HepG2 (cell line): ENCODE data around the gene TTC23L. TPM values are rescaled to one million over a fixed set of nuclear protein-coding genes. Genes with fewer than 3 reads are reported as not detected.

Source experiments
- ATAC-seq: fragments of 200-7000 bp; cut with Tn5 transposase; 3 replicates; pipeline ENCODE4 v1.9.1; 2020; ENCODE audit warnings: mild to moderate bottlenecking, moderate library complexity
- BruUV-seq: library from RNA; stranded (reverse); fragments of 400-500 nt; replicated peaks from 2 replicates; lab custom pipeline; 2021; lab: Mats Ljungman, UMichigan
- CTCF ChIA-PET: fragments of 300-600 bp; formaldehyde crosslinking; extraction: SDS; loops from one replicate; lab custom pipeline; 2021; ENCODE audit warnings: low total read pairs, inconsistent platforms, low intra/inter-chr PET ratio; lab: Yijun Ruan, JAX
- POLR2A ChIA-PET: fragments of 350-600 bp; sonication (Branson Sonifier 250); formaldehyde crosslinking; loops from one replicate; lab custom pipeline; 2020; ENCODE audit warnings: antibody characterized with exemption, inconsistent platforms; lab: Yijun Ruan, JAX
- DNase-seq: peaks from one replicate; pipeline ENCODE4 v3.0.0-alpha.2; 2015; ENCODE audit warnings: low spot score
- FAIRE-seq: peaks from 3 replicates; lab custom pipeline; 2011; peaks lifted over from hg19 to GRCh38; lab: Jason Lieb, UNC
- H2AFZ ChIP-seq: one replicate; pipeline ENCODE4 v1.6.1; 2011; ENCODE audit warnings: low read length, inconsistent platforms
- H3K27ac ChIP-seq: fragments of 300-600 bp; 3 replicates; pipeline ENCODE4 v1.8.0; 2011; ENCODE audit warnings: mixed run types, mild to moderate bottlenecking, mixed read lengths, low read length, inconsistent platforms; ENCODE audit not compliant: insufficient read depth; ENCODE audit errors: extremely low read length
- H3K27me3 ChIP-seq, 2 experiments: fragments of 200-600 bp in 1 of 2; 2 replicates in 1 of 2; 3 replicates in 1 of 2; pipeline versions ENCODE4 v1.6.0 to v1.8.0; 2011; ENCODE audit warnings: low read length in 2 of 2, mild to moderate bottlenecking in 2 of 2, moderate library complexity in 2 of 2, inconsistent platforms in 1 of 2; ENCODE audit not compliant: insufficient read depth in 2 of 2, control insufficient read depth in 1 of 2
- H3K36me3 ChIP-seq, 2 experiments: fragments of 200-600 bp in 1 of 2; replicated peaks in 1 of 2; 2 replicates in 1 of 2; 3 replicates in 1 of 2; pipeline versions ENCODE4 v1.5.1 to v1.8.0; 2011; ENCODE audit warnings: low read length in 2 of 2, inconsistent platforms in 1 of 2; ENCODE audit not compliant: insufficient read depth in 2 of 2, control insufficient read depth in 1 of 2
- H3K4me1 ChIP-seq: 2 replicates; pipeline ENCODE4 v1.5.1; 2012; ENCODE audit warnings: low read length, inconsistent platforms; ENCODE audit not compliant: insufficient read depth
- H3K4me2 ChIP-seq: 2 replicates; pipeline ENCODE4 v1.6.0; 2011; ENCODE audit warnings: low read depth, low read length, inconsistent platforms
- H3K4me3 ChIP-seq, 3 experiments: fragments of 200-600 bp in 1 of 3; sonication (generic), shearing (Covaris generic) in 1 of 3; replicated peaks in 1 of 3; 2 replicates each; pipeline ENCODE4 v1.5.1; 2011 to 2016; ENCODE audit warnings: low read length in 3 of 3, inconsistent platforms in 2 of 3, low read depth in 2 of 3, mild to moderate bottlenecking in 2 of 3, control low read depth in 1 of 3, mixed read lengths in 1 of 3; ENCODE audit not compliant: insufficient read depth in 1 of 3
- H3K79me2 ChIP-seq: one replicate; pipeline ENCODE4 v1.6.1; 2011; ENCODE audit warnings: low read length, inconsistent platforms; ENCODE audit not compliant: insufficient read depth
- H3K9ac ChIP-seq: 2 replicates; pipeline ENCODE4 v1.6.0; 2011; ENCODE audit warnings: mild to moderate bottlenecking, low read depth, low read length, inconsistent platforms; ENCODE audit not compliant: insufficient read depth
- H3K9me3 ChIP-seq: 2 replicates; pipeline ENCODE4 v1.5.1; 2012; ENCODE audit warnings: mild to moderate bottlenecking, low read length
- H4K20me1 ChIP-seq: 2 replicates; pipeline ENCODE4 v1.6.0; 2011; ENCODE audit warnings: inconsistent platforms, mild to moderate bottlenecking, low read length, moderate library complexity; ENCODE audit not compliant: insufficient read depth
- IRX3 ChIP-seq: sonication (generic); formaldehyde crosslinking; IDR thresholded peaks from 2 replicates; pipeline ENCODE4 v1.8.1; 2023; ENCODE audit warnings: mild to moderate bottlenecking, low read depth, missing genetic modification reagents, borderline replicate concordance
- RAD21 ChIP-seq: fragments of 450-650 bp; formaldehyde crosslinking; IDR thresholded peaks from 2 replicates; pipeline ENCODE4 v1.5.0; 2020; ENCODE audit warnings: mild to moderate bottlenecking
- ZBTB3 ChIP-seq: sonication (generic); formaldehyde crosslinking; IDR thresholded peaks from 2 replicates; pipeline ENCODE4 v1.4.0; 2020; ENCODE audit warnings: low read depth, mild to moderate bottlenecking, moderate library complexity, missing genetic modification reagents, borderline replicate concordance
- ZNF354B ChIP-seq: sonication (generic); formaldehyde crosslinking; IDR thresholded peaks from 2 replicates; pipeline ENCODE4 v1.8.0; 2022; ENCODE audit warnings: mild to moderate bottlenecking, missing genetic modification reagents
- ZNF430 ChIP-seq: sonication (generic); formaldehyde crosslinking; IDR thresholded peaks from 2 replicates; pipeline ENCODE4 v1.9.0; 2021; ENCODE audit warnings: mild to moderate bottlenecking, missing genetic modification reagents
- WGBS: methylation state at CpG from one replicate; pipeline ENCODE4 v1.1.6; 2017; ENCODE audit warnings: low lambda C conversion rate; 5-methylcytosine and 5-hydroxymethylcytosine counted together
- in situ Hi-C: cut with HindIII; loops from 2 replicates; pipeline ENCODE4 v1.10.0; 2017; ENCODE audit warnings: low pct_unique_long_range_greater_than_20kb; ENCODE audit not compliant: extremely low pct_ligation_motif_present
- intact Hi-C: fragments of 100-400 bp; cut with micrococcal nuclease; formaldehyde crosslinking; loops from one replicate; pipeline ENCODE4 v1.10.0; 2022; ENCODE audit not compliant: unreplicated experiment
- polyA plus RNA-seq, 8 experiments: library from polyadenylated mRNA; depleted of rRNA in 3 of 8; stranded (reverse) in 7 of 8; unstranded in 1 of 8; fragments of >200 nt; fragmentation: Illumina TruSeq in 4 of 8; extraction: Trizol in 4 of 8; gene quantifications; 2 replicates each; pipeline versions ENCODE4 v1.2.1 to v1.2.3, GENCODE V29; 2011 to 2016; ENCODE audit warnings: low read depth in 4 of 8, missing spikeins in 1 of 8, mixed read lengths in 1 of 8; ENCODE audit not compliant: insufficient read depth in 1 of 8
- total RNA-seq, 5 experiments: library from RNA; depleted of rRNA; stranded (reverse); fragments of >200 nt; fragmentation: Illumina TruSeq; extraction: Trizol; gene quantifications; 2 replicates each; pipeline ENCODE4 v1.2.3, GENCODE V29; 2016; ENCODE audit warnings: low read depth in 1 of 5
- TF ChIP-seq, protein P1 (sequence below): sonication (generic); formaldehyde crosslinking; IDR thresholded peaks from 2 replicates; pipeline ENCODE4 v1.9.0; 2021; ENCODE audit warnings: missing genetic modification reagents, borderline replicate concordance
- TF ChIP-seq, protein P2 (sequence below), 2 experiments: IDR thresholded peaks; 2 replicates each; pipeline ENCODE4 v1.6.1; 2011 to 2012; ENCODE audit warnings: low read length in 2 of 2, borderline replicate concordance in 1 of 2, low read depth in 1 of 2, mild to moderate bottlenecking in 1 of 2, moderate library complexity in 1 of 2
- TF ChIP-seq, protein P3 (sequence below): sonication (generic); formaldehyde crosslinking; IDR thresholded peaks from 2 replicates; pipeline ENCODE4 v1.4.0; 2020; ENCODE audit warnings: missing genetic modification reagents
- TF ChIP-seq, protein P4 (sequence below): IDR thresholded peaks from 2 replicates; pipeline ENCODE4 v1.4.0; 2020; ENCODE audit warnings: mild to moderate bottlenecking, missing genetic modification reagents

The TTC23L gene
- total and polyA plus RNA-seq, 2 of the 13 experiments (the other 11 are each of a cell fraction or from before 2014, with no cell fraction given), result 0.37 to 1.4 TPM

DNA sequence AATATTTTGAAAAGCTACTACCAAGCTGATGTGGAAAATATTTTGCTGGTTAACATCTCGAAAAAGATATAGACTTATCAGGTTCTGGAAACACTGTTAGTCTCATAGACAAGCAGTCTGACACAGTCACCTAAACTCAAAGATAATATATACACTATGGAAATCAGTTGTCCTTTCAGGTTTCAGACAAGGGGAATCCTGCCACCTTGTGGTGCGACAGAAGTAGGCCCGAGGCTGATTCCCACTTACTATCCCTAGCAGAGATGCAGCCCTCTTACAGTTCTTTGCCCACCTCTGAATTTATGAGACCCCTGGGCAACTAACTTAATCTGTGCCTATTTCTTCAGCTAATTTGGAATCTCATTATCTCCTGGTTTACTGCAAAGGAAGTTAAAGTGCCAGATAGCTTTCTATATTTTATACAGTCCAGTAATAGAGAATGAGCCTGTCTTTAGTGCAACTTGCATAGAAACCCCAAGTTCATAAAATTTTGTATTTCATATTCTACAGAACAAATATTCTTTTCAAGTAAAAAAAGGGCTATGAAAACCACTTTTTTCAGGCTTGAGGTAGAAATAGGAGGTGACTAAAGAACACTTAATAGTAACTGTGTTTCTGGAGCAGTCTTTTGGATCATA lies 59.4 kb downstream of the TTC23L start:
- FAIRE-seq, result peak; percentile 86
- H4K20me1 ChIP-seq, result no peaks in the 10 kb centered on the region
- no TSS peak for BruUV-seq
- 0% methylated on average over 3 of the region's 3 CpGs for WGBS
- H3K36me3 ChIP-seq, result no peaks in the 10 kb centered on the region
- no peak overlapping the region for H2AFZ ChIP-seq
- H3K27me3 ChIP-seq, result no peaks in the 10 kb centered on the region
- DNase-seq, result peak; percentile 56
- peaks cover 6% of the 10 kb centered on the region for H3K4me1 ChIP-seq
- H3K27ac ChIP-seq, result no peak overlapping the region
- no peak overlapping the region for H3K9ac ChIP-seq
- H3K79me2 ChIP-seq, result no peaks in the 10 kb centered on the region
- CTCF ChIA-PET, result interaction anchor here (0.6 to 3.6 kb wide), 6 partner anchors 20 to 424 kb away, joined by 3 to 20 read pairs (median 6); no protein-coding TSS in a partner anchor
- in situ Hi-C loops, result loop anchor here (5.0 kb wide), 1 partner anchor 411 kb away; no protein-coding TSS in a partner anchor
- no peaks in the 10 kb centered on the region for H3K9me3 ChIP-seq
- ATAC-seq, result peak; percentile 95
- H3K4me3 ChIP-seq, result no peak overlapping the region
- intact Hi-C loops, result loop anchor here (1.0 to 2.0 kb wide), 5 partner anchors 59 to 424 kb away; partner anchors contain the start of genes RAI14 and TTC23L
- no peak overlapping the region for H3K4me2 ChIP-seq
- POLR2A ChIA-PET, result interaction anchor here (1.3 kb wide), 1 partner anchor 17 kb away, joined by 3 read pairs; the partner anchor contains the start of gene RAD1
- no peak for TF ChIP-seq ZNF354B (CRISPR knock-in tag)
- no peak for TF ChIP-seq ZNF430 (CRISPR knock-in tag)
- TF ChIP-seq, protein P1, sequence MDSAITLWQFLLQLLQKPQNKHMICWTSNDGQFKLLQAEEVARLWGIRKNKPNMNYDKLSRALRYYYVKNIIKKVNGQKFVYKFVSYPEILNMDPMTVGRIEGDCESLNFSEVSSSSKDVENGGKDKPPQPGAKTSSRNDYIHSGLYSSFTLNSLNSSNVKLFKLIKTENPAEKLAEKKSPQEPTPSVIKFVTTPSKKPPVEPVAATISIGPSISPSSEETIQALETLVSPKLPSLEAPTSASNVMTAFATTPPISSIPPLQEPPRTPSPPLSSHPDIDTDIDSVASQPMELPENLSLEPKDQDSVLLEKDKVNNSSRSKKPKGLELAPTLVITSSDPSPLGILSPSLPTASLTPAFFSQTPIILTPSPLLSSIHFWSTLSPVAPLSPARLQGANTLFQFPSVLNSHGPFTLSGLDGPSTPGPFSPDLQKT (CRISPR knock-in tag), result no peak
- no peak for TF ChIP-seq ZBTB3 (CRISPR knock-in tag)
- TF ChIP-seq, protein P2, sequence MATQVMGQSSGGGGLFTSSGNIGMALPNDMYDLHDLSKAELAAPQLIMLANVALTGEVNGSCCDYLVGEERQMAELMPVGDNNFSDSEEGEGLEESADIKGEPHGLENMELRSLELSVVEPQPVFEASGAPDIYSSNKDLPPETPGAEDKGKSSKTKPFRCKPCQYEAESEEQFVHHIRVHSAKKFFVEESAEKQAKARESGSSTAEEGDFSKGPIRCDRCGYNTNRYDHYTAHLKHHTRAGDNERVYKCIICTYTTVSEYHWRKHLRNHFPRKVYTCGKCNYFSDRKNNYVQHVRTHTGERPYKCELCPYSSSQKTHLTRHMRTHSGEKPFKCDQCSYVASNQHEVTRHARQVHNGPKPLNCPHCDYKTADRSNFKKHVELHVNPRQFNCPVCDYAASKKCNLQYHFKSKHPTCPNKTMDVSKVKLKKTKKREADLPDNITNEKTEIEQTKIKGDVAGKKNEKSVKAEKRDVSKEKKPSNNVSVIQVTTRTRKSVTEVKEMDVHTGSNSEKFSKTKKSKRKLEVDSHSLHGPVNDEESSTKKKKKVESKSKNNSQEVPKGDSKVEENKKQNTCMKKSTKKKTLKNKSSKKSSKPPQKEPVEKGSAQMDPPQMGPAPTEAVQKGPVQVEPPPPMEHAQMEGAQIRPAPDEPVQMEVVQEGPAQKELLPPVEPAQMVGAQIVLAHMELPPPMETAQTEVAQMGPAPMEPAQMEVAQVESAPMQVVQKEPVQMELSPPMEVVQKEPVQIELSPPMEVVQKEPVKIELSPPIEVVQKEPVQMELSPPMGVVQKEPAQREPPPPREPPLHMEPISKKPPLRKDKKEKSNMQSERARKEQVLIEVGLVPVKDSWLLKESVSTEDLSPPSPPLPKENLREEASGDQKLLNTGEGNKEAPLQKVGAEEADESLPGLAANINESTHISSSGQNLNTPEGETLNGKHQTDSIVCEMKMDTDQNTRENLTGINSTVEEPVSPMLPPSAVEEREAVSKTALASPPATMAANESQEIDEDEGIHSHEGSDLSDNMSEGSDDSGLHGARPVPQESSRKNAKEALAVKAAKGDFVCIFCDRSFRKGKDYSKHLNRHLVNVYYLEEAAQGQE (IDR thresholded peaks at IDR 0.05; ENCODE audit: borderline replicate concordance in 1 of 2, low read depth in 1 of 2, low read length in 2 of 2), result no peak
- TF ChIP-seq RAD21 (CRISPR knock-in tag), result peak; percentile 88
- TF ChIP-seq, protein P3, sequence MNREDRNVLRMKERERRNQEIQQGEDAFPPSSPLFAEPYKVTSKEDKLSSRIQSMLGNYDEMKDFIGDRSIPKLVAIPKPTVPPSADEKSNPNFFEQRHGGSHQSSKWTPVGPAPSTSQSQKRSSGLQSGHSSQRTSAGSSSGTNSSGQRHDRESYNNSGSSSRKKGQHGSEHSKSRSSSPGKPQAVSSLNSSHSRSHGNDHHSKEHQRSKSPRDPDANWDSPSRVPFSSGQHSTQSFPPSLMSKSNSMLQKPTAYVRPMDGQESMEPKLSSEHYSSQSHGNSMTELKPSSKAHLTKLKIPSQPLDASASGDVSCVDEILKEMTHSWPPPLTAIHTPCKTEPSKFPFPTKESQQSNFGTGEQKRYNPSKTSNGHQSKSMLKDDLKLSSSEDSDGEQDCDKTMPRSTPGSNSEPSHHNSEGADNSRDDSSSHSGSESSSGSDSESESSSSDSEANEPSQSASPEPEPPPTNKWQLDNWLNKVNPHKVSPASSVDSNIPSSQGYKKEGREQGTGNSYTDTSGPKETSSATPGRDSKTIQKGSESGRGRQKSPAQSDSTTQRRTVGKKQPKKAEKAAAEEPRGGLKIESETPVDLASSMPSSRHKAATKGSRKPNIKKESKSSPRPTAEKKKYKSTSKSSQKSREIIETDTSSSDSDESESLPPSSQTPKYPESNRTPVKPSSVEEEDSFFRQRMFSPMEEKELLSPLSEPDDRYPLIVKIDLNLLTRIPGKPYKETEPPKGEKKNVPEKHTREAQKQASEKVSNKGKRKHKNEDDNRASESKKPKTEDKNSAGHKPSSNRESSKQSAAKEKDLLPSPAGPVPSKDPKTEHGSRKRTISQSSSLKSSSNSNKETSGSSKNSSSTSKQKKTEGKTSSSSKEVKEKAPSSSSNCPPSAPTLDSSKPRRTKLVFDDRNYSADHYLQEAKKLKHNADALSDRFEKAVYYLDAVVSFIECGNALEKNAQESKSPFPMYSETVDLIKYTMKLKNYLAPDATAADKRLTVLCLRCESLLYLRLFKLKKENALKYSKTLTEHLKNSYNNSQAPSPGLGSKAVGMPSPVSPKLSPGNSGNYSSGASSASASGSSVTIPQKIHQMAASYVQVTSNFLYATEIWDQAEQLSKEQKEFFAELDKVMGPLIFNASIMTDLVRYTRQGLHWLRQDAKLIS (CRISPR knock-in tag), result no peak
- no peak for TF ChIP-seq IRX3 (CRISPR knock-in tag)
- TF ChIP-seq, protein P4, sequence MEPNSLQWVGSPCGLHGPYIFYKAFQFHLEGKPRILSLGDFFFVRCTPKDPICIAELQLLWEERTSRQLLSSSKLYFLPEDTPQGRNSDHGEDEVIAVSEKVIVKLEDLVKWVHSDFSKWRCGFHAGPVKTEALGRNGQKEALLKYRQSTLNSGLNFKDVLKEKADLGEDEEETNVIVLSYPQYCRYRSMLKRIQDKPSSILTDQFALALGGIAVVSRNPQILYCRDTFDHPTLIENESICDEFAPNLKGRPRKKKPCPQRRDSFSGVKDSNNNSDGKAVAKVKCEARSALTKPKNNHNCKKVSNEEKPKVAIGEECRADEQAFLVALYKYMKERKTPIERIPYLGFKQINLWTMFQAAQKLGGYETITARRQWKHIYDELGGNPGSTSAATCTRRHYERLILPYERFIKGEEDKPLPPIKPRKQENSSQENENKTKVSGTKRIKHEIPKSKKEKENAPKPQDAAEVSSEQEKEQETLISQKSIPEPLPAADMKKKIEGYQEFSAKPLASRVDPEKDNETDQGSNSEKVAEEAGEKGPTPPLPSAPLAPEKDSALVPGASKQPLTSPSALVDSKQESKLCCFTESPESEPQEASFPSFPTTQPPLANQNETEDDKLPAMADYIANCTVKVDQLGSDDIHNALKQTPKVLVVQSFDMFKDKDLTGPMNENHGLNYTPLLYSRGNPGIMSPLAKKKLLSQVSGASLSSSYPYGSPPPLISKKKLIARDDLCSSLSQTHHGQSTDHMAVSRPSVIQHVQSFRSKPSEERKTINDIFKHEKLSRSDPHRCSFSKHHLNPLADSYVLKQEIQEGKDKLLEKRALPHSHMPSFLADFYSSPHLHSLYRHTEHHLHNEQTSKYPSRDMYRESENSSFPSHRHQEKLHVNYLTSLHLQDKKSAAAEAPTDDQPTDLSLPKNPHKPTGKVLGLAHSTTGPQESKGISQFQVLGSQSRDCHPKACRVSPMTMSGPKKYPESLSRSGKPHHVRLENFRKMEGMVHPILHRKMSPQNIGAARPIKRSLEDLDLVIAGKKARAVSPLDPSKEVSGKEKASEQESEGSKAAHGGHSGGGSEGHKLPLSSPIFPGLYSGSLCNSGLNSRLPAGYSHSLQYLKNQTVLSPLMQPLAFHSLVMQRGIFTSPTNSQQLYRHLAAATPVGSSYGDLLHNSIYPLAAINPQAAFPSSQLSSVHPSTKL, result peak; percentile 18; the same call in 1 of the 2 replicates
